NOMO-1 treated with dmso at 0.1 percent for 144 hours (cell line): ENCODE data around the gene ONECUT2.
"Not testable (repeated sequence)": the region's sequence is repeated elsewhere in the genome, so short reads cannot be mapped to it uniquely, and the experiment has no call there.

Experiments
- DNase-seq: peaks from one replicate; lab custom pipeline; 2025; ENCODE audit not compliant: unreplicated experiment; lab: John Stamatoyannopoulos, UW

Gene ONECUT2

DNA sequence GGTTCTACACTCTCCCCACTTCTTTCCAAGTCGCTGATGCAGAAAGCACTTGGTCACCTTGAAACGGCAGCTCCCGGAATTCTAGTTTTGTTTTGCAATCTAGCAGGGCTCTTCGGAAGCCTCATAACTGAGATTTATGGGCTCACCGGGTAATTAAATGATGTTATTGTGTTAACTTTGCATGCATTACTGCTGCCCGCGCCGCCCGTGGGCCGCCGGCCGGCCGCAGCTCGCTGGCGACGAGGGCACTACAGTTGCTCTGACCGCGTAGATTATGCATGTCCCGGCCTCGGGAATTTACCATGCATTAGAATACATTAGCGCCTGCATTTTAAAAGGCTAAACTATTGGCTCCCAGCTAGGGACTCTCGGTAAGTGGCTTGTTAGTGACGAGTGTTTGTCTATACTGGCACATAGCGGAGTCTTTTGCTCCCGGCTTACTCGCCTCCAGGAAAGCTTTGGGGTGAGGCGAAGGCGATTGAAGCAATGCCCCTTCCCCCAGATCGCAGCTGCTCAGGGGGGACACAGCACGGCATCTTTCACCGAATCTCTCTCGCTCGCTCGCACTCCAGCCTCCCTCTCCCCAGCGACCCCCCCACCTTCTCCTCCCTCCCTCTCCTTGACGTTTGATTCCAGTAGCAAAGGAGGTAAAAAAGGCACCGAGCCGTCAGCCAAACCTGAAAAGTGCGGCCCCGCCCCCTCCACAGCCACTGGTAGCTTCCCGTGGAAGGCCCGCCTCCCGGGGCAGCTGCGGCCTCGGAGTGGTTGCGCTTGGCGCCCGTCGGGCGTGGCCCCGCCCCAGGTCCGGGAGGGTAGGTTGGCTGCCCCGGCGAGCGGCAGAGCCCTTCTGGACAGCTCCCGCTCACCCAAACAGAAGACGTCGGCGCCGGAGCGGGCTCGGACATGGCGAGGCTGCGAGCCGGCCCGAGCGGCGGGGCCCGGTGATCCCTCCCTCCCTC, at the start of gene ONECUT2:
Gene ONECUT2 (plus strand): TSS at position 839 of the 959 bp plus-strand sequence. CDS start 343 bp downstream, outside the sequence.
- DNase-seq = peak; percentile 90

DNA sequence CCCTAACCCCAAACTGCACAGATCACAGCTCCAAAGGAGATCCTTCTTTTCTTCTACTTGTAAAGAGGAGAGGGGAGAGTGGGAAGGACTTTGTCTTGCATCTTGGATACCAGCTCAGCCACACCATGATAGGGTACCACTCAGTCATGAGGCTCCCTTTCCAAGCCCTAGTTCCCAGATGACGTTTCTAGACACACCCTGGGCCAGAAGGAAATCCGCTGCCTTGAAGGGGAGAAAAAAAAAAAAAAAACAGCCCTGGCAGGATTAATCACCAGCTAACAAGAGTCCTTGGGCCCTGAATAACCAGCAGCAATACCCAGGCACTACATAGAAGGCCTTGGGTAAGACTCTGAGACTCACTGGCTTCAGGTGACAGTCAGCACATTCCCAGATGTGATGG, 45.9 kb upstream of the ONECUT2 start:
- no peak for DNase-seq

DNA sequence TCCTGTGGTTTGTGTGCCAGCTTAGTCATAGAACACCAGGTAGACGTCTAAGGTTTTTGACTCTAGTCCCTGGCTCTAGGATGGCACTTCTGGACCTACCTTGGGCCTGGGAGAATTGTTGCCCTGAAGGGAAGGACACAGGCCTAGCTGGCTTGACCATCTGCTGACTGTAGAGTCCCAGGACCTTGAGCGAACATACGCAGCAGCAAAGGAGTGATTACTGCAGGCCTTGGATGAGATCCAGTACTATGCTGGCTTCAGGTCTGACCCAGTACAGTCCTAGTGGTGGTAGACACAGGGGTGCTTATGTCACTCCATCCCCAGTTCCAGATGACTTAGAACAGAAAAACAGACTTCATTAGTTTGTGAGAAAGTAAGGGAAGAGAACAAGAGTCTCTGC, 45.1 kb upstream of the ONECUT2 start:
- no peak for DNase-seq

DNA sequence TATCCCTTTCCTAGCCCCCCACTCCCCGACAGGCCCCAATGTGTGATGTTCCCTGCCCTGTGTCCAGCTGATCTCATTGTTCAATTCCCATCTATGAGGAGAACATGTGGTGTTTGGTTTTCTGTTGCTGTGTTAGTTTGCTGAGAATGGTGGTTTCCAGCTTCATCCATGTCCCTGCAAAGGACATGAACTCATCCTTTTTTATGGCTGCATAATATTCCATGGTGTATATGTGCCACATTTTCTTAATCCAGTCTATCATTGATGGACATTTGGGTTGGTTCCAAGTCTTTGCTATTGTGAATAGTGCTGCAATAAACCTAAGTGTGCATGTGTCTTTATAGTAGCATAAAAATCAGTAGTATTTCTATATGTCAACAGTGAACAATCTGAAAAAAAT, 40.4 kb upstream of the ONECUT2 start:
- not testable (repeated sequence) for DNase-seq

DNA sequence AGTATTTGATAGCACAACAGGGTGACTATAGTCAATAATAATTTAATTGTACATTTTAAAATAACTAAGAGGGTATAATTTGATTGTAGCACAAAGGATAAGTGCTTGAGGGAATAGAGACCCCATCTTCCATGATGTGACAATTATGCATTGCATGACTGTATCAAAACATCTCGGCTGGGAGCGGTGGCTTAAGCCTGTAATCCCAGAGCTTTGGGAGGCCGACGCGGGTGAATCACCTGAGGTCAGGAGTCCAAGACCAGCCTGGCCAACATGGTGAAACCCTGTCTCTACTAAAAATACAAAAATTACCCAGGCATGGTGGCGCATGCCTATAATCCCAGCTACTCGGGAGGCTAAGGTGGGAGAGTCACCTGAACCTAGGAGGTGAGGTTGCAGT, 38.3 kb upstream of the ONECUT2 start:
- DNase-seq = not testable (repeated sequence)

DNA sequence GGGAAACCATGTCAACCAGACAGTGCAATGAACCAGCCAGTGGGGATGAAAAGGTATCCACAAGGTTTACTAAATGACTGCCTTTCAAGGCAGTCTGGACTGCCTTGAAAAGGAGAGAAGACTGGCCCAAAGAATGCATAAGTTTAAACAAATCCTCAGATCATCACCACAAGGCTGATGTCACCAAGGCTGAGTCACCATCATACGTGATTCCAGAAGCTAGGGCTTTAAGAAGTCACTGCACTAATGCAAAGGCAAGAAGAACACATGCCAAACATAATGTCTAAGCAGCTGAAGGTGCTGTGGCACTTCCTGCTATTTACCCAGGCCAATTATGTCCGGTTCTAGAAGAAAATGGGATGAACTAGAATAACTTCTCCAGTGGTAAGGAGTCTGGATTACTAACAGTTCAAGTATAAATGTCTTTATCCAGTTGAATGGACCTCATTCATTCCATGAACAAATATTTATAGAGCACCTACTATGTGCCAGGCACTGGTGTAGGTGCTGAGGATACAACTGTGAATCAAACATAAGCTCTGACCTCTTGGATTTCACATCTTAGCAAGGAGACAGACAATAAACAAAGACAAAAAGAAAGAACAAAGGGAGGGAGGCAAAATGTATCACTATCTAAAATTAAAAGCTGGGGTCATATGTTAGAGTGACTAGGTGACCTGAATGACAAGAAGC, 37.6 kb upstream of the ONECUT2 start:
- DNase-seq = no peak

DNA sequence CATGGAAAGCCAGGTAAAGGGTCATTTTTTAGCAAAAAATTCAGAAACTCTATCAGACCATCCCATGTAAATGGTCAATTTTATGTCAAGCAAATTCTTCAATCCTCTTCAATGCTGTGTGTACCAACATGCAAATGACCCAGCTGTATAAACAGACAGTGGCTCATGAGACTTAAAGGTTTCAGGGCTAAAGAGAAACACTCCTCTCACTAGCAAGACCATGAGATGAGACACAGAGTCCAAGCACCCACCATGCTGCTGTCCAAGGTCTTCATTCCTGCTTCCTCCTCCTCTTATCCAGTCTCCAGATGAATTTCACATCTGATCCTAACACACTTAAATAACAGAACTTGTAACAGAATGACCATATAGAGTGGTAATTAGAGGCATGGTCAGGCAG, 30.8 kb upstream of the ONECUT2 start:
- DNase-seq = no peak

DNA sequence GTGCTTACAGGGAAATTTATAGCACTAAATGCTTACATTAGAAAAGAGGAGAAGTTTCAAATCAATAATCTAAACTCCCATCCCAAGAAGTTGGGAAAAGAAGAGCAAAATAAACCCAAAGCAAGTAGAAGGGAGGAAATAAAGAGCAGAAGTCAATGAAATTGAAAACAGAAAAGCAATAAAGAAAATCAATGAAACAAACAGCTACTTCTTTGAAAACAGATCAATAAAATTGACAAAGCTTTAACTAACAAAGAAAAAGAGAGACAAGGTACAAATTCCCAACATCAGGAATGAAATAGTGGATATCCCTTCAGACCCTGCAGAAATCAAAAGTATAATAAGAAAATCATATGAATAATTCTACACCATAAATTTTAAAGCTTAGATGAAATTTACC, 25.5 kb upstream of the ONECUT2 start:
- no peak for DNase-seq

DNA sequence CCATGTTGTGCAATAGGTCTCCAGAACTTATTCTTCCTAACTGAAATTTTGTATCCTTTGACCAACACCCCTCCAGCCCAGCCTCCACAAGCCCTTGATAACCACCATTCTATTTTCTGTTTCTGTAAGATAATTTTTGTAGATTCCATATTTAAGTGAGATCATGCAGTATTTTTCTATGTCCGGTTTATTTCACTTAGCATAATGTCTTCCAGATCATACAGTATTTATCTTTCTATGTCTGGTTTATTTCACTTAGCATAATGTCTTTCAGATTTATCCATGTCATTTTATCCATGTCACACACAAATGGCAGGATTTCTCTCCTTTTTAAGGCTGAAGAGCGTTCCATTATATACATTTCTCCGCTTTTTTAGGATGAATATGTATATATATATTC, 24.4 kb upstream of the ONECUT2 start:
- DNase-seq = no peak

DNA sequence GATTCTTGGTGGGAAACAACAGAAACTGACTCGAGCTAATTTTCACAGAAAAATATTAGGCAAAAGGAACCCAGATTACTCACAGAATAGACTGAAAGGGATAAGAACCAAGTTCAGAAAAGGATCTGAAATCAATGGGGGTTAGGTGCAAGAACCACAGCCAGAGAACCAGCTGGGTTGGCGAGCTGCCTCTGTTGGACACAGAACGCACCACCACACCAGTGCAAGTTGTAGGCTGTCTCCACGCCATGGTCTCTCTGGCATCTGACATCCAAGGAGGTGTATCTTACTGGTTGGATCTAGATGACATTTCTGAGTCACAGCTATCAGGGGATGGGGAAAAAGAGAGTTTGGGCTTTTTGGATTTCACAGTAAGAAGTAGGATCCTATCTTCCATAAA, 18.6 kb upstream of the ONECUT2 start:
- DNase-seq = no peak

DNA sequence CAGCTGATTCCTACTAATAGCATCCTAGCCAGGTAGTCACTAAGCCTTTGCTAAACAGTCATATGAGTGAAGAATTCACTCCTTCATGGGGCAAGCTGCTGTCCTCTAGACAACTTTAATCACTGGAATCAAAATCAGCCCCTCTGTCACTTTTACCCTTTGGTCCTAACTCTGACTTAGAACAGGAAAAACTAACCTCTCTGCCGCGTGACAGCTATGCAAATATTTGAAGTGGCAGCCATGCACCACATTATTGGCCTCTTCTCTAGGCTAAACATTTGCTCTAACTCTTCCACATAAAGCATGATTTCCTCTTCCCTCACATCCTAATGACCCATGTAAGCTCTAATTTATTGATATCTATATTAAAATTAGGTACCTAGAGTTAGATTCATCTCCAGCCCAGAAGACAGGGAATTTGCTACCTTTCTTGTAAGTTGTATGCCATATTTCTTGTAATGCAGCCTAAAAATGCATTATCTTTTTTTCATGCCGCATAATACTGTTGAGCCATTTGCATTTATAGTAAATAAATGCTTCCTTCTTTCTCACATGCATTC, 12.8 kb upstream of the ONECUT2 start:
- no peak for DNase-seq

DNA sequence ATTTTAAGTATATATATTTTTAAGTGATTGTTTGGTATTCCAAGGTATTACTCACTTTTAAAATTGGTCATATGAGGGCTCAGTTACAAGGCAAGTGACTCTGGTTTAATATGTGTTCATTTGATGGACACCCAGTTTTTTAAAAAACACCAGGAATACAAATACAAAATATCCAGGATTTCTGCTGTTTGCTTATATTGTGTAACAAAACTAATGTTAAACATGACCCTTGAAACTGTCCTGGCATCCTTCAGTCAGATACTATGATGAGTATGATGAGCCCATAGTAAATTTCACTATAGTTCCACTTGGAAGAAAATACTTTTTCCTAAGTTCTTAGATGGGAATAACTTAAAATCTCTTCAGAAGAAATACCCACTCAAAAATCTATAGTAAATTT, 11.4 kb upstream of the ONECUT2 start:
- DNase-seq = no peak

DNA sequence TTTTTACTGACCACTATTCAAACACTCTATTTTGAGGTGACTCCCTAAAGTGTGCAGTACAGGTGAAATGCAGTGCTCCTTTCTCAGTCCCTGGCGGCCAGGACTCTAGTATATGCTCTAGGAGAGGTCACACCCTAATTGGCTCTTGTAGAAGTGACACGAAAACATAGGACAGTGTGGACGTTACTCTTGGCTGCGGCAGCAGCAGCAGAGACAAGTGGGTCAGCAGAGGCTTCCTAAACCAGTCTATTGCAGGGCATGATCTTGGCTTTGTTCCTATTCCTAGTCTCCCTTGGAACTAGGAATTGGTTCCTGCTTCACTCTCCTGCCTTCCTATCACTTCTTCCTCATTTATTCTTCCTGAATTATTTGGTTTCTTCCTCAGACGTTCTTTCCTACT, 10.1 kb upstream of the ONECUT2 start:
- DNase-seq = no peak

DNA sequence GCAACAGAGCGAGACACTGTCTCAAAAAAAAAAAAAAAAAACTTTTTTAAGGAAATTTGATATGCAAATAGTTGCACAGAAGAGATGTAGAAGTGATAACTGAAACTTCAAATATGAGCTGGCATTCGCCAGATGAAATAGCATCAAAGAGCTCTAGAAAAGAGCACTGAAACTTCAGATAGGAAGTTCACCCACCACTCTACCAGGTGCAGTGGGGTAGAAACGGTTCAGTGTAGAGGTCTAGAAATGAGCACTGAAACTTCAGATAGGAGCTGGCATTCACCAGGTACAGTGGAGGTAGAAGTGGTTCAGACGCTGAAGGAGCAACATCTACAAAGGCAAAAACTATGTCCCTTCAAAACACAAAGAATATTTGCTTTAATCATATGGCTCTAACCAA, 9.0 kb upstream of the ONECUT2 start:
- no peak for DNase-seq

DNA sequence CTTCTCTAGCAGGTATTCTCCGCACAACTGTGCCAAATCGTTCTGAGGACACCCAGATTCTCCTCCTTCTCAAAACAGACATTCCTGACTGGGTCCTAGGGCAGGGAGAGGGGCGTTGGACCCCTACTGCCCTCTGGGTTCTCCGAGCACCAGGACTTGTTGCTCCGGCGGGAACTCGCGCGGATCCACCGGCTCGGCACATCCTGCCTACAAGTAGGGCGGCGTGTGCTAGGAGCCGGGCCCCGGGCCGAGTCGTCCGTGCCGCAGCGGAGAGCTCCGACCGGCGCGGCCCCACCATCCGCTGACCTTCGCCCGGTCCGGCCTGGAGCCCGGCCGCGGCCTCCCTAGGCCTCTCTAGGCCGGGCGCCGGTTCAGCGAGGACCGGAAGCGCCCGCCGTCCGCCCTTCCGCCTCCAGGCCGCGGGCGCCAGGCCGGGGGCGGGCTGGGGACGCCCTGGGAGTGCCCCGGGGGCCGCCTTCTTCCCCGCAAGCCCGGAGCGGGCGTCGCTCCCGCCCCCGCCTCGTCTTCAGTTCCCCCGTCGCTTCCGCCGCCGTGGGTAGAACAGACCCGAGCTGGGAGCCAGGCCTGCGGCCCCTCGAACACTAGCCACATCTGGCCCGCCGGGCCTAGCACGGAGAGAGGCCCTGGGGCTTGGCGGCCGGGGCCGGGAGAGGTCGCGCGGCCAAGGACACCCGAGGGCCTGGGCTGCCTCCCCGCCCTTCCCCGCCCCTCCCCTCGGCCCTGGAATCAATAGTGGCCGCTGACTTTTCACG, 7.6 kb upstream of the ONECUT2 start:
- no peak for DNase-seq

DNA sequence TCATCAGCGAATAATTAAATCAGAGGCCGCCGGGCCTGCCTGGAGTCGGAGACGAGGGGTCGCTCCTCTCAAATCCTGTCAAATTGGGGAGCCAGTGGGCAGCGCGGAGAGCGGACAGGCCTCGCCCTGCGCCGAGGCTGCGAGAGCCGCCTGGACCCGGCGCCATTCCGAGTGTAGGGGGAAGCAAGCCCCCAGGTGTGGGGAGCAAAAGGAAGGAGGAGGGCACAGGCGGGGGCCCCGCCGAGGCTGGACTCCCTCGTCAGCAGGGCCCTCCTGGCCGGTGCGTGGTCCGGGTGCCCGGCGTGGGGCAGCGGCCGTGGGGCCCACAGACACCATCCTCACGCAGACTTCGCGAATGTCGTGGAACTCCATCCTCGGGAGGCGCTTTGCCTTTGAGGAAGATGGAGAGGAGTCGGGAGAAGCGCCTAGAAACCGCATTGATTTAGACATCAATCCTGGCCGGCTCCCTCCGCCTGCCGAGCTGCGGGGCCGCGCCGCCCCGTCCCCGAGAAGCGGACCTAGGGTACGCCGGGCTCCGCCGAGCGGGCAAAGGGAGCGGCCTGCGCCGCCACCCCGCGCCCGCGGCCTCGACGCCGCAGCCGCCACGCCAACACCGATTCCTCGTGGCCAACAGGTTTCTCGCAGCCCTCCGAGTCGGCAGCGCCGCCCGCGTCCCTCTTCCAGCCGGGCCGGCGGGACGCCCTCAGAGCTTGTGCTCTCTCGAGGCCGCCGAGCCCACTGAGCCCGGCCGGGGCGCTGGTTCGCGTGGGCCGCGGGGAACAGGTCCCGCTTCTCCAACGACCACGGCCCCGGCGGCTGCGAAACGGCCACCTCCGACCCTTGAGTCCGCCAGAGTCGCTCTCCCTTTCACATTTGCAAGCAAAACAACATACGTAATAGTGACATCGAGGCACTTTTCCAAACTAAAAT, 6.7 kb upstream of the ONECUT2 start:
- DNase-seq = no peak

DNA sequence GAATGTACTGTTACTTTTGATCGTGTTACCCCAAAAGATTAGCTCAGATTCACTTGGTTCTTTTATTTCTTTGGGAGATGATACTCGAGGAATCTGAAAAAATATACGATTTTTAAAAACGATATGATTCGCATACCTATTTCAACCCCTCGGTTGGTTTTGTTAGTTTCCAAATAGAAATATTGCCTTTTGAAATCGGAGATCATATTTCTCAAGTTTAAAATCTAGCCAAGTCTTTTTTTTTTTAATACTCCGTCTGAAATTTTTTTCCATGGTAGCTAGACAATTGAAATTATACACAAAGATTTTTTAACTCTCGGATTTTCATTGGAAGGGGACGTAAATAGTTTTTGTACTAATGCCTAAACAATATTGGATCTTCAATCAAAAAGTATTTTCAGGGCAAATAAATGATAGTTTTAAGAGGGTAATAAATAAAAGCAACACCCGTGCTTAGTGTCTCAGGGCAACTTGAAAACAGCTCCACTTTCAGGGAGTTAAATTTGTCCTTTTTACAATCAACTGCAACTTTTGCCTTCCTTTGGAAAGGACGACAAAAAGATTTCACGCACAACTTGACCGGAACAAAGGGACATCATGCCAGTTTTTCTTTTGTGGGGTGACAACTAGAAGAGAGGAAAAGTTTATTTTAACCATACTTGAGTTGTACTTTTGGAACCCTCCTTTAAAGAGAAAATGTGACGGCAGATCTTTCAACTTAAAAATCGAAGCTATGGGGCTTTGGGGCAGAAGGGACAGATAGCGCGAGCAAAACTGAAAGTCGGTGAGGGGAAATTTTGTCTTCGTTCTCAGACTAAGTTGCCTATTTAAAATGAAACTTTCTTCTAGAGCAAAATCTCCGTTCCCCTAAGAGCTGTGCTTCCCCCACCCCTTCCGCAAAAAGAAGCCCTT, 5.8 kb upstream of the ONECUT2 start:
- no peak for DNase-seq

DNA sequence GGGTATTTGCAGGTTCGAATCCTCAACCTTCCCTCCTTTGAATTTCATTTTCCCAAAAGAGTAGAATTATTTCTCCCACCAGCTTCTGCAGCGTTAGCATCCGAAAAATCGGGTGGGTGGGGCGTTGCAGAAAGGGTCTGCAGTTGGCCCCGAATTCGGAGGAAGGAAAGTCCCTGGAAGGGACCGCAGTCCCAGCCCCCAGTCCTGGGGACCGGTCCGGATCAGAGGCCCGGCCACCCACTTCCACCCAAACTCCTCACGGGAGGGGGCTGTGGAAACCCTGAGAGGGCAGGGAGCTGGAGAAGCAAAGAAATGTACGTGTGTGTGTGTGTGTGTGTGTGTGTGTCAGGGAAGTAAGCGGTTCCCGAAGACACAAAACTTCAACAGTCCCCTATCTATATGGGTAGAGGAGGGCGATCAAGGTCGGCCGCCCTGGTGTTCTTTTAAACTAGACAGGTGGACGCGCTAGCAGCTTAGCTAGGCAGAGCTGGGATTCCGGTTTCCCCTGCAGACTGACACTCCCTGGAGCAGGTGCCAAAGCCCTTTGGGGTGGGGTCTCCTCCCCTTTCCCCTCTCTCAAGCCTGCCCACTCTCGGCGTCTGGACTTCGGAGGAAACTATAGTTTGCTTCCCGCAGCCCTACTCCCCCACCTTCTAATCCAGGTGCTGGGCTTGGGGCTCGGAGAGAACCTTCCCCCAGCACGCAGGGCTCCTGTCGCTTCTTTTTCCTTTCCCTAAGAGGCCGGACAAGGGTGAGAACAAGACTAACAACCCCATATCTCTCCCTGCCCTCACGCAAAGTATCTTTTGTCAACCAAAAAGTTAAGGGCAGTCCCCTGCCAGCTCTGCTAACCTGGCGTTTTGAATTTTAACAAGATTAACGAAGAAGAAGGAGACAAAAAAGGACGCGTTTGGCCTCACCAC, 4.8 kb upstream of the ONECUT2 start:
- DNase-seq = no peak
